Measurements from ENCODE around the gene PRRG4.

DNA sequence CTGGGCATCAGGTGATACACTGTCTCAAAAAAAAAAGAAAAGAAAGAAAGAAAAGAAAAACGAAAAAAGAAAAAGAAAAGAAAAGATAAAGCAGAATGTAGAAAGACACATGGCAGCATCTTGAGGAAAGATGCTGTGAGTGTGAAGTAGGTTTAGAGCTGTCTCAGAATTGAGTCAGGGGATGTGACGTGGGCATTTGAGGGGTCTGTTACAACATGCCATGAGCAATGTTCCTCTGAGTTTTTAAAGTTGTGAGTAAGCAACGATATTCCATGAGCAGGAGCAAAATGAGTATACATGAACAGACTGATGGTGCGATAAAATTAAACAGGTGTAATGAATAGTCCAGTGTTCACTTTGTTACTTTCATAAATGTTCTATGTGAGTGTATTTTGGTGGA, 51.6 kb downstream of the PRRG4 start:
- TF ChIP-seq, protein P1, sequence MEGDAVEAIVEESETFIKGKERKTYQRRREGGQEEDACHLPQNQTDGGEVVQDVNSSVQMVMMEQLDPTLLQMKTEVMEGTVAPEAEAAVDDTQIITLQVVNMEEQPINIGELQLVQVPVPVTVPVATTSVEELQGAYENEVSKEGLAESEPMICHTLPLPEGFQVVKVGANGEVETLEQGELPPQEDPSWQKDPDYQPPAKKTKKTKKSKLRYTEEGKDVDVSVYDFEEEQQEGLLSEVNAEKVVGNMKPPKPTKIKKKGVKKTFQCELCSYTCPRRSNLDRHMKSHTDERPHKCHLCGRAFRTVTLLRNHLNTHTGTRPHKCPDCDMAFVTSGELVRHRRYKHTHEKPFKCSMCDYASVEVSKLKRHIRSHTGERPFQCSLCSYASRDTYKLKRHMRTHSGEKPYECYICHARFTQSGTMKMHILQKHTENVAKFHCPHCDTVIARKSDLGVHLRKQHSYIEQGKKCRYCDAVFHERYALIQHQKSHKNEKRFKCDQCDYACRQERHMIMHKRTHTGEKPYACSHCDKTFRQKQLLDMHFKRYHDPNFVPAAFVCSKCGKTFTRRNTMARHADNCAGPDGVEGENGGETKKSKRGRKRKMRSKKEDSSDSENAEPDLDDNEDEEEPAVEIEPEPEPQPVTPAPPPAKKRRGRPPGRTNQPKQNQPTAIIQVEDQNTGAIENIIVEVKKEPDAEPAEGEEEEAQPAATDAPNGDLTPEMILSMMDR (IDR thresholded peaks at IDR 0.05; ENCODE audit: insufficient read depth, low read length), result no peak
- no peak for TF ChIP-seq POLR2AphosphoS5 (IDR thresholded peaks at IDR 0.05; ENCODE audit: low read depth)
- TF ChIP-seq, protein P2, sequence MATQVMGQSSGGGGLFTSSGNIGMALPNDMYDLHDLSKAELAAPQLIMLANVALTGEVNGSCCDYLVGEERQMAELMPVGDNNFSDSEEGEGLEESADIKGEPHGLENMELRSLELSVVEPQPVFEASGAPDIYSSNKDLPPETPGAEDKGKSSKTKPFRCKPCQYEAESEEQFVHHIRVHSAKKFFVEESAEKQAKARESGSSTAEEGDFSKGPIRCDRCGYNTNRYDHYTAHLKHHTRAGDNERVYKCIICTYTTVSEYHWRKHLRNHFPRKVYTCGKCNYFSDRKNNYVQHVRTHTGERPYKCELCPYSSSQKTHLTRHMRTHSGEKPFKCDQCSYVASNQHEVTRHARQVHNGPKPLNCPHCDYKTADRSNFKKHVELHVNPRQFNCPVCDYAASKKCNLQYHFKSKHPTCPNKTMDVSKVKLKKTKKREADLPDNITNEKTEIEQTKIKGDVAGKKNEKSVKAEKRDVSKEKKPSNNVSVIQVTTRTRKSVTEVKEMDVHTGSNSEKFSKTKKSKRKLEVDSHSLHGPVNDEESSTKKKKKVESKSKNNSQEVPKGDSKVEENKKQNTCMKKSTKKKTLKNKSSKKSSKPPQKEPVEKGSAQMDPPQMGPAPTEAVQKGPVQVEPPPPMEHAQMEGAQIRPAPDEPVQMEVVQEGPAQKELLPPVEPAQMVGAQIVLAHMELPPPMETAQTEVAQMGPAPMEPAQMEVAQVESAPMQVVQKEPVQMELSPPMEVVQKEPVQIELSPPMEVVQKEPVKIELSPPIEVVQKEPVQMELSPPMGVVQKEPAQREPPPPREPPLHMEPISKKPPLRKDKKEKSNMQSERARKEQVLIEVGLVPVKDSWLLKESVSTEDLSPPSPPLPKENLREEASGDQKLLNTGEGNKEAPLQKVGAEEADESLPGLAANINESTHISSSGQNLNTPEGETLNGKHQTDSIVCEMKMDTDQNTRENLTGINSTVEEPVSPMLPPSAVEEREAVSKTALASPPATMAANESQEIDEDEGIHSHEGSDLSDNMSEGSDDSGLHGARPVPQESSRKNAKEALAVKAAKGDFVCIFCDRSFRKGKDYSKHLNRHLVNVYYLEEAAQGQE (IDR thresholded peaks at IDR 0.05; ENCODE audit: insufficient replicate concordance, low read depth), result no peak

All from HL-60 (cell line).